Tibial nerve (tissue), 3 donors: ENCODE data around the gene ADAR.

Source experiments
- EP300 ChIP-seq, 2 donors: sonication (generic); formaldehyde crosslinking; IDR thresholded peaks; one replicate each; pipeline ENCODE4 v1.6.1; 2017; ENCODE audit warnings: antibody characterized with exemption in 2 of 2, mild to moderate bottlenecking in 1 of 2
- POLR2A ChIP-seq, 2 donors: fragments of 450-650 bp; IDR thresholded peaks; one replicate each; pipeline ENCODE4 v1.6.1; 2017; ENCODE audit warnings: antibody characterized with exemption in 2 of 2, mild to moderate bottlenecking in 2 of 2, moderate library complexity in 2 of 2

- no peak for TF ChIP-seq POLR2A (IDR thresholded peaks at IDR 0.05)
- TF ChIP-seq EP300 (IDR thresholded peaks at IDR 0.05), result no peak
These were observed 61.5 kb downstream of the ADAR start for GRCh38 chr1:154546264-154547063.
